Liver (tissue), 9 donors: ENCODE measurements around the gene BSN. TPM values are rescaled to one million over a fixed set of nuclear protein-coding genes. Genes with fewer than 3 reads are reported as not detected.

ENCODE experiments used
- DNase-seq: peaks from one replicate; pipeline ENCODE4 v3.0.0-alpha.2; 2017; ENCODE audit warnings: low spot score
- H3K27ac ChIP-seq, 2 donors: one replicate each; pipeline ENCODE4 v1.7.0; 2013; ENCODE audit warnings: inconsistent platforms in 2 of 2, low read length in 2 of 2, control low read depth in 1 of 2, low read depth in 1 of 2, mild to moderate bottlenecking in 1 of 2
- H3K27me3 ChIP-seq, 4 donors: one replicate each; pipeline versions ENCODE4 v1.6.1 to v1.7.0; 2013; ENCODE audit warnings: low read length in 3 of 4, inconsistent platforms in 1 of 4, mild to moderate bottlenecking in 1 of 4, moderate library complexity in 1 of 4; ENCODE audit not compliant: control insufficient read depth in 4 of 4, insufficient read depth in 4 of 4
- H3K36me3 ChIP-seq, 4 donors: one replicate each; pipeline versions ENCODE4 v1.6.1 to v1.7.0; 2013; ENCODE audit warnings: low read length in 3 of 4, mild to moderate bottlenecking in 3 of 4, low read depth in 1 of 4, moderate library complexity in 1 of 4; ENCODE audit not compliant: control insufficient read depth in 4 of 4, insufficient read depth in 3 of 4
- H3K4me1 ChIP-seq, 4 donors: one replicate each; pipeline versions ENCODE4 v1.6.1 to v1.7.0; 2013; ENCODE audit warnings: low read length in 3 of 4, mild to moderate bottlenecking in 3 of 4, moderate library complexity in 1 of 4; ENCODE audit not compliant: control insufficient read depth in 4 of 4, insufficient read depth in 4 of 4
- H3K4me3 ChIP-seq, 3 donors: one replicate each; pipeline versions ENCODE4 v1.6.1 to v1.7.0; 2013; ENCODE audit warnings: low read length in 3 of 3, control low read depth in 1 of 3, low read depth in 1 of 3, mild to moderate bottlenecking in 1 of 3
- H3K9ac ChIP-seq, 2 donors: one replicate each; pipeline ENCODE4 v1.7.0; 2013; ENCODE audit warnings: low read length in 2 of 2, mild to moderate bottlenecking in 2 of 2, moderate library complexity in 2 of 2, control low read depth in 1 of 2, low read depth in 1 of 2
- H3K9me3 ChIP-seq, 4 donors: one replicate each; pipeline versions ENCODE4 v1.6.1 to v1.7.0; 2013; ENCODE audit warnings: low read length in 3 of 4; ENCODE audit not compliant: control insufficient read depth in 4 of 4
- EGR1 ChIP-seq, 2 donors: IDR thresholded peaks; 2 replicates each; pipeline ENCODE4 v1.6.1; 2016 to 2018; ENCODE audit warnings: antibody characterized with exemption in 2 of 2, low read depth in 2 of 2
- FOXA1 ChIP-seq: IDR thresholded peaks from 2 replicates; pipeline ENCODE4 v1.6.1; 2016; ENCODE audit warnings: antibody characterized with exemption
- FOXA2 ChIP-seq: IDR thresholded peaks from 2 replicates; pipeline ENCODE4 v1.6.1; 2016; ENCODE audit warnings: antibody characterized with exemption
- GABPA ChIP-seq, 2 donors: IDR thresholded peaks in 1 of 2; conservative IDR thresholded peaks in 1 of 2; 2 replicates each; pipeline ENCODE4 v1.6.1; 2016; ENCODE audit warnings: antibody characterized with exemption in 2 of 2, mild to moderate bottlenecking in 1 of 2, moderate library complexity in 1 of 2
- HNF4A ChIP-seq, 2 donors: conservative IDR thresholded peaks; 2 replicates each; pipeline ENCODE4 v1.6.1; 2016; ENCODE audit warnings: antibody characterized with exemption in 2 of 2, mild to moderate bottlenecking in 2 of 2
- HNF4G ChIP-seq: IDR thresholded peaks from 2 replicates; pipeline ENCODE4 v1.6.1; 2016; ENCODE audit warnings: antibody characterized with exemption
- JUND ChIP-seq, 2 donors: IDR thresholded peaks; 2 replicates each; pipeline ENCODE4 v1.6.1; 2016; ENCODE audit warnings: antibody characterized with exemption in 2 of 2
- MAX ChIP-seq: IDR thresholded peaks from 2 replicates; pipeline ENCODE4 v1.6.1; 2016; ENCODE audit warnings: antibody characterized with exemption
- NR2F2 ChIP-seq: IDR thresholded peaks from 2 replicates; pipeline ENCODE4 v1.6.1; 2016; ENCODE audit warnings: antibody characterized with exemption
- RAD21 ChIP-seq, 2 donors: IDR thresholded peaks; 2 replicates each; pipeline ENCODE4 v1.6.1; 2016; ENCODE audit warnings: antibody characterized with exemption in 2 of 2, mild to moderate bottlenecking in 2 of 2
- REST ChIP-seq: IDR thresholded peaks from 2 replicates; pipeline ENCODE4 v1.6.1; 2016; ENCODE audit warnings: antibody characterized with exemption, mild to moderate bottlenecking
- RXRA ChIP-seq, 2 donors: IDR thresholded peaks; 2 replicates each; pipeline ENCODE4 v1.6.1; 2017 to 2018; ENCODE audit warnings: antibody characterized with exemption in 2 of 2, mild to moderate bottlenecking in 1 of 2
- SP1 ChIP-seq: IDR thresholded peaks from 2 replicates; pipeline ENCODE4 v1.6.1; 2018; ENCODE audit warnings: antibody characterized with exemption, mild to moderate bottlenecking
- TAF1 ChIP-seq: conservative IDR thresholded peaks from 2 replicates; pipeline ENCODE4 v1.6.1; 2016; ENCODE audit warnings: antibody characterized with exemption, mild to moderate bottlenecking
- YY1 ChIP-seq: IDR thresholded peaks from 2 replicates; pipeline ENCODE4 v1.6.1; 2016; ENCODE audit warnings: antibody characterized with exemption, mild to moderate bottlenecking
- WGBS: extraction: QIAGEN DNeasy Blood & Tissue Kit; methylation state at CpG from one replicate; pipeline ENCODE4 v1.1.7; 2013; 5-methylcytosine and 5-hydroxymethylcytosine counted together
- polyA plus RNA-seq, 2 donors: library from polyadenylated mRNA; stranded (reverse) in 1 of 2; unstranded in 1 of 2; fragments of 200-250 nt in 1 of 2; fragments of >200 nt in 1 of 2; fragmentation: Nextera tagmentation in 1 of 2; extraction: Ambion mirVana in 1 of 2; gene quantifications; one replicate each; pipeline versions ENCODE4 v1.2.1 to v1.2.3, GENCODE V29; 2013 to 2015
- total RNA-seq, 2 donors: library from RNA; depleted of rRNA; stranded (reverse); fragments of >200 nt; gene quantifications; one replicate each; pipeline ENCODE4 v1.2.3, GENCODE V29; 2014
- TF ChIP-seq, protein P1 (sequence below): IDR thresholded peaks from 2 replicates; pipeline ENCODE4 v1.6.1; 2016; ENCODE audit warnings: antibody characterized with exemption
- TF ChIP-seq, protein P2 (sequence below): fragments of 150-350 bp; IDR thresholded peaks from 2 replicates; pipeline ENCODE4 v1.5.1; 2017; ENCODE audit warnings: improper control_type of control experiment, low read depth, low read length; ENCODE audit not compliant: missing input control
- donor health status: healthy.
- donor health status: healthy.
- donor health status: healthy.
- donor health status: healthy.
- donor health status: healthy.

BSN gene
- total and polyA plus RNA-seq, 4 donors = 0.32 to 0.67 (median 0.40) TPM

DNA sequence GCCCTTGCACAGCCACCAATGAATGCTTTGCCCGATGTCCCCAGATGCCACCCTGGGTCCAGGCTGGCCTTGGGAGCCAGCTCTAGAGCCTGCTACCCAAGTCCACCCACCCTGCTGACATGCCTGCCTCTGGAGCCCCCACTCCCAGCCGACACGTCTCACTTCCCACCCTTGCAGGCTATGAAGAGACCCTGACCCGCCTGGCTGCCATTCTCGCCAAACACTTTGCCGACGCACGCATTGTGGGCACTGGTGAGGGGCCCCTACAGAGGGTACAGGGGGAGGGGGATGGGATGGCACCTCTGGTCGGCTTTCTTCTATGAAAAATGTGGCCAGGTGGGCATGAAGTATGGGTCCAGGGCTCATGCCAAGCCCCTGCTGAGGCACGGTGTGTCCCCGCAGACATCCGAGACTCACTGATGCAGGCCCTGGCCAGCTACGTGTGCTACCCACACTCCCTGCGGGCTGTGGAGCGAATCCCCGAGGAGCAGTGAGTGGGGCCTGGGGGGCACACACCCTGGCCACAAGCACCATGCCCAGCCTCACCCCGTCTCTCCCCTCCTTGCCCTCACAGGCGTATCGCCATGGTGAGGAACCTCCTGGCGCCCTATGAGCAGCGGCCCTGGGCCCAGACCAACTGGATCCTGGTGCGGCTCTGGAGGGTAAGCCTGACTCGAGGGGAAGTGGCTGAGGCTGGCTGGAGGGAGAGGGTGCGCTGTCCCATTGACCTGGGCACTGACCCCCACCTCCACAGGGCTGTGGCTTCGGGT, 159.2 kb downstream of the BSN start:
- H3K4me3 ChIP-seq = no peak overlapping the region
- H3K27me3 ChIP-seq = no peaks in the 10 kb centered on the region
- H3K9me3 ChIP-seq = no peaks in the 10 kb centered on the region
- H3K27ac ChIP-seq = no peak overlapping the region
- 95% methylated on average over 25 of the region's 25 CpGs for WGBS
- no peak for DNase-seq
- no peak overlapping the region for H3K9ac ChIP-seq
- TF ChIP-seq SP1 (no peak), EGR1 (IDR thresholded peaks at IDR 0.05; ENCODE audit: low read depth in 2 of 2) (no peak), GABPA (IDR thresholded peaks at IDR 0.05 in 1 of 2, conservative IDR thresholded peaks at IDR 0.05 in 1 of 2) (no peak), RAD21 (IDR thresholded peaks at IDR 0.05) (no peak), FOXA2 (no peak), MAX (no peak), REST (no peak)
- TF ChIP-seq, protein P1, sequence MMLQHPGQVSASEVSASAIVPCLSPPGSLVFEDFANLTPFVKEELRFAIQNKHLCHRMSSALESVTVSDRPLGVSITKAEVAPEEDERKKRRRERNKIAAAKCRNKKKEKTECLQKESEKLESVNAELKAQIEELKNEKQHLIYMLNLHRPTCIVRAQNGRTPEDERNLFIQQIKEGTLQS = no peak
- peaks cover 6 to 63% (median 25%) of the 10 kb centered on the region in 4 donors for H3K36me3 ChIP-seq
- peaks cover 0 to 2% (median under 1%) of the 10 kb centered on the region in 4 donors for H3K4me1 ChIP-seq

- H3K4me3 ChIP-seq = no peak overlapping the region
- no peak for DNase-seq
- peaks cover 6 to 62% (median 25%) of the 10 kb centered on the region in 4 donors for H3K36me3 ChIP-seq
- H3K27ac ChIP-seq = no peak overlapping the region
- no peaks in the 10 kb centered on the region for H3K27me3 ChIP-seq
- H3K4me1 ChIP-seq = peaks cover 2 to 14% (median 7%) of the 10 kb centered on the region in 4 donors
- WGBS = 90% methylated on average over 13 of the region's 13 CpGs
- no peak overlapping the region for H3K9ac ChIP-seq
- no peaks in the 10 kb centered on the region for H3K9me3 ChIP-seq
- TF ChIP-seq SP1 = no peak
- no peak for TF ChIP-seq TAF1
- TF ChIP-seq RAD21 (IDR thresholded peaks at IDR 0.05) = no peak
- no peak for TF ChIP-seq FOXA2
- TF ChIP-seq FOXA1 = no peak
- no peak for TF ChIP-seq MAX
- no peak for TF ChIP-seq GABPA (IDR thresholded peaks at IDR 0.05 in 1 of 2, conservative IDR thresholded peaks at IDR 0.05 in 1 of 2)
- TF ChIP-seq, protein P2, sequence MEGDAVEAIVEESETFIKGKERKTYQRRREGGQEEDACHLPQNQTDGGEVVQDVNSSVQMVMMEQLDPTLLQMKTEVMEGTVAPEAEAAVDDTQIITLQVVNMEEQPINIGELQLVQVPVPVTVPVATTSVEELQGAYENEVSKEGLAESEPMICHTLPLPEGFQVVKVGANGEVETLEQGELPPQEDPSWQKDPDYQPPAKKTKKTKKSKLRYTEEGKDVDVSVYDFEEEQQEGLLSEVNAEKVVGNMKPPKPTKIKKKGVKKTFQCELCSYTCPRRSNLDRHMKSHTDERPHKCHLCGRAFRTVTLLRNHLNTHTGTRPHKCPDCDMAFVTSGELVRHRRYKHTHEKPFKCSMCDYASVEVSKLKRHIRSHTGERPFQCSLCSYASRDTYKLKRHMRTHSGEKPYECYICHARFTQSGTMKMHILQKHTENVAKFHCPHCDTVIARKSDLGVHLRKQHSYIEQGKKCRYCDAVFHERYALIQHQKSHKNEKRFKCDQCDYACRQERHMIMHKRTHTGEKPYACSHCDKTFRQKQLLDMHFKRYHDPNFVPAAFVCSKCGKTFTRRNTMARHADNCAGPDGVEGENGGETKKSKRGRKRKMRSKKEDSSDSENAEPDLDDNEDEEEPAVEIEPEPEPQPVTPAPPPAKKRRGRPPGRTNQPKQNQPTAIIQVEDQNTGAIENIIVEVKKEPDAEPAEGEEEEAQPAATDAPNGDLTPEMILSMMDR = no peak
- no peak for TF ChIP-seq EGR1 (IDR thresholded peaks at IDR 0.05; ENCODE audit: low read depth in 2 of 2)
- TF ChIP-seq, protein P1 = no peak
- no peak for TF ChIP-seq NR2F2
- no peak for TF ChIP-seq YY1
- no peak for TF ChIP-seq JUND (IDR thresholded peaks at IDR 0.05)
- TF ChIP-seq REST = no peak
- TF ChIP-seq HNF4G = no peak
- no peak for TF ChIP-seq HNF4A (conservative IDR thresholded peaks at IDR 0.05)
- TF ChIP-seq RXRA (IDR thresholded peaks at IDR 0.05) = no peak
Observed at GRCh38 chr3:49714728-49715550, 160.7 kb downstream of the BSN start.
